CD4-positive, alpha-beta T cell treated with Interleukin-1 beta for 1 hour (primary cell): ENCODE results near the gene UNC5CL.

Source experiments
- DNase-seq, 2 donors: peaks; one replicate each; pipeline ENCODE4 v3.0.0-alpha.2; 2020 to 2022

UNC5CL gene

DNA sequence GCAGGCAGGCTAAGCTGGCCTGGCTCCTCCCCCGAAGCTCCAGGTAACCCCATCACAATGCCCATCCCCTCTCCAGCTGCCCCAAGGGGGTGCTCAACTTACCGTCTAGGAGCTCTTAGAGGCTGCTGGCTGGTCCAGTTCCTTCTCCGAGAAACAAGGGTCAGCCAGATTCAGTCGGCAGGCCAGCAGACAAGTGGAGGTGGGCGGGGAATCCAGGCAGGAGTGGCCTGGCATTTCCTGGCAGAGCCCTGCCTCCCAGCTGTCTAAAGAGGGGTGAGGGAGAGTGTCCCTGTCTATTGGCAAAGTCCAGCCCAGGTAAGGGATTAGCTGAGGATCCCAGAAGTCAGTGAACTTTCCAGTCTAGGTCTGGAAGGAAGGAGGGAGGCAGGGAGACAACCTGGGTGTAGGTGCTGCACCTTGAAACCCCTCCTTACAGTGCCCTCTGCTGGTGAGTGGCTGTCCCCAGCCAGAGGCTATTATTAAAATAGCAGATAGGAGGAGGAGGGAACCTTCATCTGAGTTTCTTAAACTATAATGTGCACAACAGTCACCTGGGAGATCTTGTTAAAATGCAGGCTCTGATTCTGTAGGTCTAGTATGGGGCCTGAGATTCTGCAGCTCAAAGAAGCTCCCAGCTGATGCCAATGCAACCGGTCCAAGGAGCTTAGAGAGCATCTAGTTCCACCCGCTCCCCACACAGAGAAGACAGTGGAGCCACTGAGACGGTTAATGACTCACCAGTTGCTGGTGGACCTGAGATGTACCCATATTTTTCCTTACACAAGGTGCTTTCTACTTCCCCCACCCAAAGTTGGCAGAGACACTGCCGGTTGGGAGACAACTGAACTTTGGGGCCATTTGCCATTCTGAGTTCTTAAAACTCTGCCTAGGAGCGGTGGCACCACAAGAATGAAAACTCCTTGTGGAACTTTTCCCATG, at the start of gene UNC5CL:
Gene UNC5CL (minus strand): TSS at position 162 of the 939 bp plus-strand sequence. CDS start 4,147 bp downstream, outside the sequence.
- peak; percentile 42 to 54 for DNase-seq

GRCh38 chr6:41088451-41088850, 49.4 kb upstream of the UNC5CL start:
- no peak for DNase-seq

GRCh38 chr6:41085182-41085581, 46.2 kb upstream of the UNC5CL start:
- DNase-seq, result no peak

DNA sequence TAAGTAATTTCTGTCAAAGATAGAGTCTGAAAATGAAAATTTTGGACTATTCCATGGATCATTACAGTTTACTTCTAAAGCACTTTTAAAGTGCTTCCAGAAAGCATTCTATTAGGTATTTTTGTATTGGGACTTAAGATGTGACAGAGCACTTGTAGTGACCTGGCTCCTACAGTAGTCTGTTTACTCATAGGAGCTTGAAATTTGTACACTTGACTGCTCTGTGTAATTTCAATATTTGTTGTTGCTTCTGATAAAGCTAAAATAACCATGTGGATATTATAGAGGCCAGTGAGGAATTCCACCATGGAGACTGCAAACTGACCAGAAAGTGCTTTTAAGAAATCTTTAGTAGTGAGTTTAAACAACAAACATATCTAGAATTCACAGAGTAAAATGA, 44.1 kb upstream of the UNC5CL start:
- no peak for DNase-seq

DNA sequence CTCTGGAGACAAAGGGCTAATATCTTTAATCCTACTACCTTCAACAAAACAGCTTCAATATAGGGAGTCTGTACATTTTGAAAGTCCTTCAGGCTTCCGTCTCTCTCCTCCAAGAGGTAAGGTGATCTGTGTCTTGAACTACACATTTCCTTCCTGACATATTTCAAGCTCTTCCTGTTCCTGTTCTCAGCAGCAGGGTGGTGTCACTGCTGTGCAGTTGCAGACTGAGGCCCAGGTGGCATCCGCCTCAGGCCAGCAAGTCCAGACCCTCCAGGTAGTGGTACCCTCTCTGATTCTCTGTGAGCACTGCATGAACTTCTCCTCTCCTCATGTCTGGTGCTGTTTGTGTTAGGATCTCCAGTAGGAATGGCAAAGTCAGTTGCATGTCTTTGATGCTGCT, 41.6 kb upstream of the UNC5CL start:
- peak; percentile 19 to 46 for DNase-seq

GRCh38 chr6:41079080-41079479, 40.1 kb upstream of the UNC5CL start:
- no peak for DNase-seq

DNA sequence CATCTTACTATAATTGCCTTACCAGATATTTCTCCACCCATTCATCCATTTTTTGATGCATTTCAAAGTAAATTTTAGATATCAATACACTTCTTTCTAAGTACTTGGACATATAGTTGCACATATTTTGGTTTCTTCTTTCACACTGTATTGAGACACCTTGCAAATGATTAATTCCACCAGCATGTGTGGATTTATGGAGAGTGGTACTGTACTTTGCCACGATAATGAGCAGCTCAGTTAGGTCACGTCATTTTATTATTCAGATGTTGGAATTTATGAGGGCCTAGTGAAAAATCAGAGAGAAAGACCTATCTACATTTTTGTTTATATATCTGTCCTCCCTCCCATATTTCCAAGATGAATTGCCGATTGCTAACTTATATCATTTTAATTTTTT, 39.1 kb upstream of the UNC5CL start:
- no peak for DNase-seq

DNA sequence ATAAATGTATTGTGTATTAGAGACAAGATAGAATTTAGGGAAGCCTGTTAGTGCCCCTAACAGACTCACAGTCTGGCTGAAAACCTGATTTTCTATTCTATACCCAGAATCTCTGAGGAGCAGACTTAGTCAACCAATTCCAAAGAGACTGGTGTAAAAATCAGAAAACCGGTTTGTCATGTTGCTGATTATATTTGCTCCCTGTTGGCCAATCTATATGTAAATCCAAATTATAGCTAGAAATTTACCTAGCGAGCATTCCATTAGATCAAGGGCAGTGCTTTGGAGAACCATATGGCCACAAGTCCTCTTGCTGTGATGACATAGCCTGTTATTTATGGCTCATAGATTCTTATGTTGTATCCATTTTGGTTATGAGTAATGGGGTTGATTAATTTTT, 38.5 kb upstream of the UNC5CL start:
- DNase-seq, result no peak

DNA sequence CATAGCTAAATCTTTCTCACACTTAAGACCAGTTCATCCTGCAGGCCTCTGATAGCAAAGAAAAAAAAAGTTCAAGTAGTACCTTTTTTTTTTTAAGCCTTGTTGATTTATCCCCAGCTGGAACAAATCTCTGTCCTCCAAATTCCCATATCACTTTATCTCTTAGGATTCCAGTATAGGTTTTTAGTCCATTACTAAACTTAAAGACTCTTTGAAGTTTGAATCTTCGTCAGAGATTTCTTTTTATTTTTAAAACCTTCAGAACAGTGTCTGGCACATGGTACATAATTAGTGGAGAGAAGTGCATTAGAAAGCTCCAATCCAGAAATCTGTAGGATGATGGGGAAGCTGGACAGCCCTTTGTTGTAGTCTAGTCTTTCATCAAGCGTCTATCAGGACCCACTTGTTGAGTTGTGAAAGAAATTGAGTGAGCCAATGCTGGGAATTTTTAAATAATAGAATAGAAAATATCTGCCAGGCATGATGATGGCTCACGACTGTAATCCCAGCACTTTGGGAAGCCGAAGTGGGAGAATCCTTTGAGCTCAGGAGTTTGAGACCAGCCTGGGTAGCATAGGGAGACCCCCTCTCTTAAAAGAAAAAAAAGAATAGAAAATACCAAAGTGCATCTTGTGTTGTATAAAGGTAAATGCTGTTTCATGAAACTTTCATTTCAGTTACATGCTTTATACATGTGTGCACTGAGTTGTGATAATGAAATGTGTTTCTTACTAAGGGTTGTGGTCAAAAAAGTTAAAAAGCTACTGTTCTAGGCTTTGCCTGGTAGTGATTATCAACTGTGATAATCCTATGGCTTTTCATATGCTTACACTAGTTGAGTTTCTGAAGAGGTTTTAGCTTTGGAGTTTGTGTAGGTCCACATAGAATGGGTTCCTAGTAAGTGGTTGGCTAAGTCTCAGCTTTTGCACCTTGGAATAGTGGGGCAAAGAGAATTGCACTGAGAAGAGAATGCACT, 36.9 kb upstream of the UNC5CL start:
- DNase-seq, result no peak

DNA sequence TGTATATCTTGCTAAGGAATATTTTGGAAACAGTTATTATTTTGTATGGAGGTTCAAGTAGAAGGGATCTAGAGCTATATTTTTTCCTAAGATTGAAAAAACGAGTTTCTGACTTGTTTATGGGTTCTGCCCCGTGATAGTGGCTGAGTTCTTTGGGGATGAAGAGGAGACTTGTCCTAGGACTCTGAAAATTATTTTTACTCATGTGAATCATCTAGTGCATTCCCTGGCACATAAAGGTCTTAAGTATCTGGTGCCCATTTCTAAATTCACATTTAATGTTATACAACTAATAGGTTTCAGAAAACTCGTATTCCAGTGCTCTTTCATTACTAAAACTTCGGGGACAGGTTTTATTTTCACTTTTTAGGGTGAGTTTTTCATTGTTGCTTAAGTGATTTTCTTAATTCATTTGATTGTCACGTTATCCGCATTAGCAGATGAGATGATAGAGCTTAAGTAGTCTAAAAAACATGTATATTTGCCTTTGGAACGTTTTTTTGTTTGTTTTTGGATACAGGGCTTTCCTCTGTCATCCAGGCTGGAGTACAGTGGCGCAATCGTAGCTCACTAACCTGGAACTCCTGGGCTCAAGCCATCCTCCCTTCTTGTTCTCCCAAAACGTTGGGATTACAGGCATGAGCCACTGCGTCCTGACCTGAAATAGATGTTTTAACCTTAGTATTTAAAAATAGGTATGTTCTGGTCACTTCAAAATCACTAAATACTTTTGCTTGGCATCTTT, 35.8 kb upstream of the UNC5CL start:
- no peak for DNase-seq

DNA sequence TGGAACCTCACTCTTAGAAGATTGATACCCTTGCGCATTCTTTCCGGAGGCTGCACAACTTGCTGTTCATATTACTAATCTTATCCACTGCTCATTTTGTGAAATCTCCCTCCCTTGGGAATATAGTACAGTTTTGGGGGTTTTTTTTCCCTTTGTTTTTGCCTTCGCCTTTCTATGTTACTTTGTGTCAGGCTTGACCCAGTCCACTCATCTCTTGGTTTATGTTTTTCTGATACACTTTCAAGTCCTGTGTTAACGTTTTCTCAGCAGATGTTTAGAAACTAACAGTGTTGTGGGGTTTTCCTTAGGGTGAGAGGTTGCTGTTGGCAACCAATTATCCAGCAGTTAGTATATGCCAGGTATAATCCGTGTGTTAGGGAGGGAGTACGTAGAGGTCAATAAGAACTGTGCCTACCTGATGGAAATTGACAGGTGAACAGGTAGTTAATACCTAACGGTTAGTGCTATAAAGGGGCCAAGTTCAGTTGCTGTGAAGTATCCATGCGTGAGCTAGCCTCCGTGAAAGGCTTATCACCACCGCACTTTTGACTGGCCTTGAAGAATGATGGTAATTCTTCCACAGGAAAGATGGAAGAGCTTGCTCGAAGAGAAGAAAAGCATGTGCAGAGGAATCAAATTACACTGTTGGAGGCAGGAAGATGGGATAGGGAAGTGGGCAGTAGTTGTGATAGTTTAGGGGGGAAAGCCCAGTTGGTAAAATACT, 35.1 kb upstream of the UNC5CL start:
- DNase-seq, result peak; percentile 19 to 62

- DNase-seq, result peak; percentile 88 to 90
These were observed 34.4 kb upstream of the UNC5CL start for GRCh38 chr6:41073203-41073967.

- DNase-seq, result no peak
These were observed 33.8 kb upstream of the UNC5CL start, which contains the start of gene NFYA for GRCh38 chr6:41072836-41073202. TSS of gene NFYA (plus strand) at chr6:41072974. CDS start at chr6:41079090, 6,116 bp downstream.

- DNase-seq, result peak; percentile 100
These were observed 33.2 kb upstream of the UNC5CL start, which contains the start of gene OARD1 for GRCh38 chr6:41071923-41072835. TSS of gene OARD1 (minus strand) at chr6:41072356. CDS start at chr6:41071634, 722 bp downstream.

GRCh38 chr6:41071501-41071922, 32.5 kb upstream of the UNC5CL start:
- no peak for DNase-seq

DNA sequence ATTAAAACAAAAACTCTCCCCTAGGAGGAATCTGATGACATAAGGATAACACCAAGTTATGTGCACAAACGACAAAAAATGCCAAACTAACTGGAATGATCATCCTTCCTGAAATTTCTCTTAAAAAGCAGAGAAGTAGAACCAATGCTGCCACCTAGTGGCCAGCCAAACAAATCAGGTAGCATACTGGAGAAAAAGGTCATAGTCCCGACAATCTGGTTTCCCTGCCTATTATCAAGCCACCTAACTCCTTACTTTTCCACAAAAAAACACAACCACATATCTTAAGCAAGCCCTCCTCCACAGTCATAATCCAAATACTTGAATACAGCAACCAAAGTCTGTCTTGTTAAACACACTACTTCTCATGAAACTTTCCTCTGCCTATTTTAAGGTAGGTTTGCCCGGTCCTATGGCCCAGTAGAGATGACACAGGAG, 27.9 kb upstream of the UNC5CL start:
- peak; percentile 62 to 64 for DNase-seq

- DNase-seq, result no peak
These were observed 26.6 kb upstream of the UNC5CL start for GRCh38 chr6:41065550-41066026.

GRCh38 chr6:41064841-41065240, 25.8 kb upstream of the UNC5CL start:
- no peak for DNase-seq

DNA sequence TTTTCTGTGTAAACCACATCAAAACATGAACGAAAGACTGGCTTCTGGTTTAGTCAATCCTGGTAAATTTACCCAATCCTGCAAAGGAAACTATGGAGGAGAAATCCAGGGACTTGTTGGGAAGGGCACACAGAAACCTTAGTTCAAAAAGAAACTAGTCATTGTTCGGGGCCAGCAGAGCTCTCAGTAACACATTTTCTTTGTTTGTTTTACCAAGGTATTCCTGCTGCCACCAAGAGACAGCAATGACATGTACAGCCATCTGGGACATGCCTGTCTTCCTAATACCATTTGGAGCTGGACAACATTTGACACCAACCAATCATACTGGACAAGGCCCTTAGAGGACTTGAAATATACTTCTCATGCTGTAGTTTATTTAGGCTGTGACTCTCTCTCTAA, 24.9 kb upstream of the UNC5CL start:
- no peak for DNase-seq

- no peak for DNase-seq
These were observed 23.0 kb upstream of the UNC5CL start for GRCh38 chr6:41062056-41062455.
